K562 (cell line): ENCODE data around the gene ZNF835.

Experiments used
- ARNT ChIP-seq, 2 experiments: fragments of 450-650 bp; IDR thresholded peaks; 2 replicates each; pipeline ENCODE4 v1.6.1; 2016; ENCODE audit warnings: mild to moderate bottlenecking in 1 of 2
- CBX3 ChIP-seq, 2 experiments: IDR thresholded peaks; 1 replicate in 1 of 2; 2 replicates in 1 of 2; pipeline ENCODE4 v1.6.1; 2012; ENCODE audit warnings: inconsistent platforms in 2 of 2, low read length in 2 of 2, borderline replicate concordance in 1 of 2, control low read depth in 1 of 2
- CREB1 ChIP-seq, 2 experiments: sonication (generic) in 1 of 2; formaldehyde crosslinking in 1 of 2; IDR thresholded peaks; 2 replicates each; pipeline versions ENCODE4 v1.6.1 to v1.8.0; 2012 to 2022; ENCODE audit warnings: inconsistent platforms in 1 of 2, mild to moderate bottlenecking in 1 of 2, missing genetic modification reagents in 1 of 2, moderate library complexity in 1 of 2
- CTCF ChIP-seq, 3 experiments: IDR thresholded peaks in 2 of 3; conservative IDR thresholded peaks in 1 of 3; 2 replicates each; pipeline ENCODE4 v1.5.1; 2011 to 2012; ENCODE audit warnings: low read length in 3 of 3, mild to moderate bottlenecking in 3 of 3, control low read depth in 2 of 3, improper control_type of control experiment in 1 of 3, inconsistent platforms in 1 of 3, low read depth in 1 of 3, mixed read lengths in 1 of 3, moderate library complexity in 1 of 3; ENCODE audit not compliant: insufficient read depth in 2 of 3
- HMBOX1 ChIP-seq: sonication (generic); IDR thresholded peaks from 2 replicates; pipeline ENCODE4 v1.6.1; 2016
- NFXL1 ChIP-seq: fragments of 450-650 bp; formaldehyde crosslinking; IDR thresholded peaks from 2 replicates; pipeline ENCODE4 v1.4.0; 2021; ENCODE audit warnings: mild to moderate bottlenecking
- NFYB ChIP-seq: IDR thresholded peaks from 2 replicates; pipeline ENCODE4 v1.6.1; 2011; ENCODE audit warnings: mild to moderate bottlenecking, moderate library complexity; ENCODE audit not compliant: insufficient read length; ENCODE audit errors: extremely low read depth
- PCBP1 ChIP-seq: fragments of 200-400 bp; formaldehyde crosslinking; IDR thresholded peaks from 2 replicates; pipeline ENCODE4 v1.6.1; 2018; ENCODE audit warnings: mild to moderate bottlenecking, low read depth, low read length; ENCODE audit not compliant: poor library complexity, severe bottlenecking
- POLR2AphosphoS5 ChIP-seq: IDR thresholded peaks from 2 replicates; pipeline ENCODE4 v1.6.1; 2011; ENCODE audit warnings: mild to moderate bottlenecking, low read depth, low read length, moderate library complexity; ENCODE audit not compliant: control insufficient read depth, insufficient read depth
- RBM14 ChIP-seq: fragments of 200-400 bp; formaldehyde crosslinking; IDR thresholded peaks from 2 replicates; pipeline ENCODE4 v1.6.1; 2018; ENCODE audit warnings: low read depth, mild to moderate bottlenecking, low read length, moderate library complexity, borderline replicate concordance; ENCODE audit not compliant: insufficient read depth
- ZNF121 ChIP-seq: sonication (generic); formaldehyde crosslinking; conservative IDR thresholded peaks from 2 replicates; pipeline ENCODE4 v1.8.0; 2022; ENCODE audit warnings: missing genetic modification reagents
- ZNF699 ChIP-seq: fragments of 250-450 bp; sonication (Bioruptor Pico); IDR thresholded peaks from 2 replicates; pipeline ENCODE4 v1.8.0; 2021; ENCODE audit warnings: mild to moderate bottlenecking, moderate library complexity; ENCODE audit not compliant: insufficient replicate concordance

DNA sequence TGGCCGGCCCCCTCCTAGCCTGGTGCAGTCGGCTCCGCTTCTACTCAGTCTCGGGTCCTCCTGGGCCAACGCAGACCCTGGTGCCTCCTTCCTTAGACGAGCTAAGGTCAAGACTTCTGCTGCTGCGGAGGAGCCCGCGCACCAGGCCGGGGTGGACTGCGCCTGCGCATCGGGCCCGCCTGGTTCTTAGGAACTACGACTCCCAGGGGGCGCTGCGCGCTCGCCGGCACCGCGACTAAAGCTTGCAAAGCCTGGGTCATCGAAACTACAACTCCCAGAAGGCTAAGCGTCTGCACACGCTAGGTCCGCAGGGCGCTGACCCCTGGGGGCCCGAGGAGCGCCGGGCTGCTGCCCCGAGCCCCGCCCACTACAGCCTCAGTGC lies at the start of gene ZNF835:
- TF ChIP-seq CBX3 (IDR thresholded peaks at IDR 0.05; ENCODE audit: borderline replicate concordance in 1 of 2, low read length in 2 of 2) = no peak
- no peak for TF ChIP-seq POLR2AphosphoS5
- no peak for TF ChIP-seq PCBP1
- no peak for TF ChIP-seq CTCF (IDR thresholded peaks at IDR 0.05 in 2 of 3, conservative IDR thresholded peaks at IDR 0.05 in 1 of 3; ENCODE audit: insufficient read depth in 2 of 3, low read depth in 1 of 3, low read length in 3 of 3)
- TF ChIP-seq HMBOX1 = no peak
- TF ChIP-seq ARNT (IDR thresholded peaks at IDR 0.05) = no peak
- no peak for TF ChIP-seq ZNF699 (CRISPR knock-in tag)
- no peak for TF ChIP-seq CREB1 (IDR thresholded peaks at IDR 0.05)
- TF ChIP-seq CREB1 (CRISPR knock-in tag; IDR thresholded peaks at IDR 0.05) = no peak
- no peak for TF ChIP-seq ZNF121
- TF ChIP-seq NFXL1 = no peak
- TF ChIP-seq RBM14 = no peak
- no peak for TF ChIP-seq NFYB
